GM12891 (cell line): ENCODE results near the gene PDP2.

Experiments used
- DNase-seq: peaks from one replicate; pipeline ENCODE4 v3.0.0; 2011; ENCODE audit warnings: low spot score; ENCODE audit not compliant: insufficient read length
- FAIRE-seq: peaks from 2 replicates; lab custom pipeline; 2011; peaks lifted over from hg19 to GRCh38; lab: Jason Lieb, UNC
- PAX5 ChIP-seq: IDR thresholded peaks from 2 replicates; pipeline ENCODE4 v1.6.1; 2011; ENCODE audit warnings: low read length, moderate library complexity, mild to moderate bottlenecking; ENCODE audit not compliant: insufficient read depth, severe bottlenecking
- POLR2A ChIP-seq: IDR thresholded peaks from 2 replicates; pipeline ENCODE4 v1.6.1; 2011; ENCODE audit warnings: low read depth, low read length, control low read depth
- POLR2AphosphoS5 ChIP-seq: IDR thresholded peaks from 2 replicates; pipeline ENCODE4 v1.6.1; 2011; ENCODE audit warnings: low read depth, low read length, control low read depth
- POU2F2 ChIP-seq: IDR thresholded peaks from 2 replicates; pipeline ENCODE4 v1.6.1; 2011; ENCODE audit warnings: low read depth, mild to moderate bottlenecking, control low read depth, low read length, moderate library complexity
- SPI1 ChIP-seq: IDR thresholded peaks from 2 replicates; pipeline ENCODE4 v1.6.1; 2011; ENCODE audit warnings: low read depth, low read length, control low read depth
- TAF1 ChIP-seq: IDR thresholded peaks from 2 replicates; pipeline ENCODE4 v1.6.1; 2011; ENCODE audit warnings: low read depth, low read length, control low read depth

PDP2 gene

DNA sequence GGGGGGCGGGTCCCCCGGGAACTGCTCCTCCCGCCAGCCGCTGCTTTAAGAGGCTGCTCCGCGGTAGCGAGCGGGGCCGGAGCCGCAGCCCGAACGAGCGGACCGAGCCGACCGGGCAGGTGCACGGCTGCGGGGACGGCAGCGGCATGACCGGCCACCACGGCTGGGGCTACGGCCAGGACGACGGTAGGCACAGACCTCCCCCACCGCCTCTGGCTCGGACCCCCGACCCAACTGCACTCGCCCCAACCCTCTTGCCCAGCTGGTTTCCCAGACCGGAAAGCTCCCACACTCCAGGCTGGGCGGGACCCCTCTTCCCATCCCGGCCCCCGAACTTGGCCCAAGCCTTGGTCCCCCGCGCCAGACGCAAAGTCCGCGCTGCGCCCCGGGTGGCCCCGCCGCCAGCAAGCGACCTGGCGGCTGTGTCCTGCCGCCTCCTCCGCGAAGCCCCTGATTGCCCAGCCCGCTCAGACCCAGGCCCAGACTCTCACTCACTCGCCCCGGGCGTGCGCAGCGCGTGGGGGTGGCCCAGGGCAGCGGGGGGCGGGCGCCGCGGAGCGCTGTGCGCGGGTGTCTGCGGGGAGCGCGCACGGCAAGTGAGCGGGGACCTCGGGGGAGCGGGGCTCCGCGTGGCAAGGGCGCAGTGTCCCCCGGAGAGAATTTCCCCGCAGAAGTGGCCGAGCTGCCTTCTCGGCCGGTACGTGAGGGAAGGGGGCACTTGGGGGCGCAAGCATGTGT lies 35.8 kb upstream of the PDP2 start, which contains the start of gene CA7:
Gene CA7, plus strand, starts transcription at position 73 of the 738 bp plus-strand sequence. Its CDS starts 74 bp downstream, at position 147.
- DNase-seq (no peak), FAIRE-seq (no peak)
- TF ChIP-seq SPI1 (no peak), PAX5 (no peak), TAF1 (no peak), POLR2AphosphoS5 (no peak), POU2F2 (no peak), POLR2A (no peak)

DNA sequence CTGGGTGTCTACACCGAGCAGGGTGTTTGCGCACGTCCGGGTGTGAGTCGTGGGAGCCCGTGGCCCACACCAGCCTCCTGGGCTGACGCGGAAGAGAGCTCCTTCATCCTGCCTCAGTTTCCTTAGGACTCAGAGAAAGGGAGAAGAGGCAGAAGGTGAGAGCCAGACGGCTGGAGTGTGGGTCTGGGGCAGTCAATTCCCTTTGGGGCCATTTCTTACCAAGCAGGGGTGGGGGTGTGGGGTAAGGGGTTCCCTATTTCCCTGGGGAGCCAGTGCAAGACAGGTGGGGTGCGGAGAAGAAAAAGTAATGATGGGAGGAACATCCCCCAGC lies 35.3 kb upstream of the PDP2 start:
- FAIRE-seq (no peak), DNase-seq (no peak)
- TF ChIP-seq PAX5, result no peak
- no peak for TF ChIP-seq POU2F2
- TF ChIP-seq TAF1, result no peak
- TF ChIP-seq POLR2AphosphoS5, result no peak
- TF ChIP-seq SPI1, result no peak
- TF ChIP-seq POLR2A, result no peak

- TF ChIP-seq TAF1 (no peak), POLR2AphosphoS5 (no peak), SPI1 (no peak), PAX5 (no peak), POU2F2 (no peak), POLR2A (no peak)
- FAIRE-seq (no peak), DNase-seq (no peak)
These were observed 34.5 kb upstream of the PDP2 start for GRCh38 chr16:66845791-66846221.

GRCh38 chr16:66846266-66846665 lies 34.0 kb upstream of the PDP2 start:
- FAIRE-seq, result peak; percentile 84
- TF ChIP-seq SPI1 (0 out of 2 replicates have a peak, but pooled peaks have one; percentile 1), POLR2AphosphoS5 (no peak), POLR2A (no peak), POU2F2 (no peak)
- DNase-seq, result no peak

- FAIRE-seq (no peak), DNase-seq (no peak)
- TF ChIP-seq POLR2AphosphoS5, result no peak
- no peak for TF ChIP-seq POU2F2
- no peak for TF ChIP-seq TAF1
- no peak for TF ChIP-seq PAX5
- no peak for TF ChIP-seq SPI1
- no peak for TF ChIP-seq POLR2A
These were observed 33.5 kb upstream of the PDP2 start for GRCh38 chr16:66846831-66847230.

- no peak for TF ChIP-seq PAX5
- TF ChIP-seq POLR2A, result no peak
- DNase-seq (no peak), FAIRE-seq (no peak)
These were observed 32.7 kb upstream of the PDP2 start for GRCh38 chr16:66847533-66848067.

GRCh38 chr16:66848172-66848571 lies 32.1 kb upstream of the PDP2 start:
- no peak for DNase-seq
- FAIRE-seq, result no peak
- no peak for TF ChIP-seq POLR2A
- no peak for TF ChIP-seq SPI1
- no peak for TF ChIP-seq PAX5
- no peak for TF ChIP-seq POU2F2
- no peak for TF ChIP-seq POLR2AphosphoS5
- no peak for TF ChIP-seq TAF1

DNA sequence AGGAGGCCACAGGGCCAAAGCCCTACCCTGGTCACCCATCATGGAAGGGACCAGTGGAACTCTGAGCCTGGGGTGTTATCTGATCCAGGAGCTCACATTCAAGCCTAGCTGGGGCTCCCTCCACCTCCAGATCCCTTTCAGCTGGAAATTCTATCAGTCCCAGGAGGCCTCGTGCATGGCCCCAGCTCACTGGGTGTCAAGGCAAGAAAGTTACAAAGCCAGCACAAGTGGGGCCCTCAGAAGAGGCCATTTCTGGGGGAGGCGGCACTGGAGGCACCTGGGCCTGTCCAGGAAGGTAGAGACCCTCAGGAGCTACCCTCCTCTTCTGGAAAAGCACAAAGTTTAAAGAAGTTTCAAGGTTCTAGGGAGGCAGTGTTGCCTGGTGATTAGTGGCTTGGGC lies 31.3 kb upstream of the PDP2 start:
- DNase-seq (no peak), FAIRE-seq (no peak)
- TF ChIP-seq POU2F2, result no peak
- no peak for TF ChIP-seq SPI1
- no peak for TF ChIP-seq PAX5
- TF ChIP-seq TAF1, result no peak
- no peak for TF ChIP-seq POLR2AphosphoS5
- TF ChIP-seq POLR2A, result no peak

- TF ChIP-seq POU2F2, result no peak
- FAIRE-seq, result no peak
- no peak for DNase-seq
These were observed 30.8 kb upstream of the PDP2 start for GRCh38 chr16:66849549-66849948.

DNA sequence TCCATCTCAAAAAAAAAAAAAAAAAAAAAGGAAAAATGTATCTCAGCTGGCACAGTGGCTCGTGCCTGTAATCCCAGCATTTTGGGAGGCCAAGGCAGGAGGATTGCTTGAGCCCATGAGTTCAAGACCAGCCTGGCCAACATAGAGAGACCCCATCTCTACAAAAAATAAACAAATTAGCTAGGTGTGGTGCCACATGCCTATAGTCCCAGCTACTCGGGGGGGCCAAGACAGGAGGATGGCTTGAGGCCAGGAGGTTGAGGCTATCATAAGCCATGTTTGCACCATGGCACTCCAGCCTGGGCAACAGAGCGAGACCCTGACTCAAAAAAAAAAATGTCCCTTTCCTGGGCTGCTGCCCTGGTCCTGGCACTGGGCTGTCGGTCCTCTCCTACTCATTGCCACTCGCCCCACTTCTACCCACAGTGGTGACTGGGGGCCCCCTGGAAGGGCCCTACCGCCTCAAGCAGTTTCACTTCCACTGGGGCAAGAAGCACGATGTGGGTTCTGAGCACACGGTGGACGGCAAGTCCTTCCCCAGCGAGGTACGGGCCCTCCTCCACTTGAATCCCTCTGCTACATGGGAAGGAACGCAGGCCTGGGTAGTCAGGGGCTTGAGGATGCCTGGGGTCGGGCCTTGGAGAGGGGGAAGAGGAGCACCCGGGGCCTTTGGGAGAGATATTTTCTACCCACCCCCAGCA lies 30.1 kb upstream of the PDP2 start:
- no peak for TF ChIP-seq POU2F2
- TF ChIP-seq POLR2AphosphoS5, result no peak
- TF ChIP-seq PAX5, result no peak
- no peak for TF ChIP-seq POLR2A
- TF ChIP-seq TAF1, result no peak
- TF ChIP-seq SPI1, result peak; percentile 54; the same call in 1 of the 2 replicates
- FAIRE-seq (no peak), DNase-seq (no peak)
